ENCODE data around the gene PALM2AKAP2.

GRCh38 chr9:109781086-109781485, 1.1 kb downstream of the PALM2AKAP2 start:
- TF ChIP-seq GATA2 (IDR thresholded peaks at IDR 0.05; ENCODE audit: low read depth, low read length) (no peak), GATA3 (IDR thresholded peaks at IDR 0.05; ENCODE audit: low read depth, low read length) (no peak)

Data from SH-SY5Y (cell line).